ENCODE data around the gene HSPA5. TPM values are rescaled to one million over a fixed set of nuclear protein-coding genes. Genes with fewer than 3 reads are reported as not detected.
A peak's percentile ranks its signal among the peaks of the same experiment; 100 is the strongest.
"Not testable (repeated sequence)": the region's sequence is repeated elsewhere in the genome, so short reads cannot be mapped to it uniquely, and the experiment has no call there.

Gene HSPA5
- total RNA-seq: 100 to 1,000 TPM in 1 of 4 donors, 10 to 100 TPM in 3; 65.6 to 136 (median 86.0) TPM

GRCh38 chr9:125241000-125241862, at the start of gene HSPA5:
HSPA5 (minus strand) TSS chr9:125241343; CDS start chr9:125241126, 217 bp downstream.
- Histone ChIP-seq H3K9me3 (no peaks in the 10 kb centered on the region), H3K36me3 (peaks cover 0 to 34% (median 2%) of the 10 kb centered on the region in 3 donors), H3K27me3 (no peaks in the 10 kb centered on the region), H3K4me3 (peak within 1 kb of the TSS; percentile 81 to 99 (median 92)), H3K27ac (peak within 1 kb of the TSS; percentile 93 to 98 (median 96)), H3K4me1 (peaks cover 5 to 43% (median 17%) of the 10 kb centered on the region in 4 donors)
- peak; percentile 100 for DNase-seq
- TF ChIP-seq CTCF (IDR thresholded peaks at IDR 0.05) (peak in 1 of 6 experiments; percentile 26), POLR2A (IDR thresholded peaks at IDR 0.05) (peak; percentile 97)

GRCh38 chr9:125286935-125287433, 45.8 kb upstream of the HSPA5 start:
- not testable (repeated sequence) for H3K4me3 ChIP-seq, H3K27ac ChIP-seq, DNase-seq, H3K4me1 ChIP-seq, H3K36me3 ChIP-seq, H3K9me3 ChIP-seq, H3K27me3 ChIP-seq

- H3K9me3 ChIP-seq: no peaks in the 10 kb centered on the region
- H3K36me3 ChIP-seq: no peaks in the 10 kb centered on the region
- H3K4me1 ChIP-seq: no peaks in the 10 kb centered on the region
- no peaks in the 10 kb centered on the region for H3K27me3 ChIP-seq
- H3K27ac ChIP-seq: no peak overlapping the region
- no peak overlapping the region for H3K4me3 ChIP-seq
- no peak for TF ChIP-seq POLR2A (IDR thresholded peaks at IDR 0.05)
- no peak for TF ChIP-seq CTCF (IDR thresholded peaks at IDR 0.05)
- no peak for DNase-seq
Observed at GRCh38 chr9:125284855-125285254, 43.7 kb upstream of the HSPA5 start.

GRCh38 chr9:125280945-125281344, 39.8 kb upstream of the HSPA5 start:
- no peak for TF ChIP-seq POLR2A (IDR thresholded peaks at IDR 0.05)
- TF ChIP-seq CTCF (IDR thresholded peaks at IDR 0.05): no peak
- Histone ChIP-seq H3K27ac (no peak overlapping the region), H3K27me3 (no peaks in the 10 kb centered on the region), H3K36me3 (no peaks in the 10 kb centered on the region), H3K9me3 (no peaks in the 10 kb centered on the region), H3K4me1 (no peaks in the 10 kb centered on the region), H3K4me3 (no peak overlapping the region)
- no peak for DNase-seq

GRCh38 chr9:125277411-125277810, 36.3 kb upstream of the HSPA5 start:
- Histone ChIP-seq H3K36me3 (no peaks in the 10 kb centered on the region), H3K27me3 (no peaks in the 10 kb centered on the region), H3K9me3 (no peaks in the 10 kb centered on the region), H3K4me3 (no peak overlapping the region), H3K27ac (no peak overlapping the region), H3K4me1 (peaks cover 0 to 9% (median 0%) of the 10 kb centered on the region in 4 donors)
- TF ChIP-seq POLR2A (IDR thresholded peaks at IDR 0.05) (no peak), CTCF (IDR thresholded peaks at IDR 0.05) (no peak)
- DNase-seq: no peak

- no peak for TF ChIP-seq CTCF (IDR thresholded peaks at IDR 0.05)
- TF ChIP-seq POLR2A (IDR thresholded peaks at IDR 0.05): no peak
- Histone ChIP-seq H3K27me3 (no peaks in the 10 kb centered on the region), H3K36me3 (no peaks in the 10 kb centered on the region), H3K4me3 (no peak overlapping the region), H3K4me1 (peaks cover 0 to 15% (median 0%) of the 10 kb centered on the region in 4 donors), H3K9me3 (no peaks in the 10 kb centered on the region), H3K27ac (no peak overlapping the region)
- DNase-seq: no peak
Observed at GRCh38 chr9:125276771-125277170, 35.6 kb upstream of the HSPA5 start.

Measured in Peyer's patch (tissue), 4 donors.